ENCODE results near the gene YY1.

GRCh38 chr14:100330388-100330931 is 91.5 kb downstream of the YY1 start:
- TF ChIP-seq POLR2A (IDR thresholded peaks at IDR 0.05; ENCODE audit: control extremely low read depth in 1 of 2, low read depth in 2 of 2, low read length in 2 of 2) (no peak), RAD21 (IDR thresholded peaks at IDR 0.05 in 1 of 2, conservative IDR thresholded peaks at IDR 0.05 in 1 of 2; ENCODE audit: low read depth in 2 of 2, low read length in 2 of 2) (no peak), CTCF (IDR thresholded peaks at IDR 0.05; ENCODE audit: control extremely low read depth in 1 of 3, insufficient read depth in 1 of 3, low read depth in 1 of 3, low read length in 3 of 3) (no peak), NANOG (IDR thresholded peaks at IDR 0.05; ENCODE audit: insufficient read depth, low read depth, low read length, poor library complexity, severe bottlenecking) (no peak), TBP (IDR thresholded peaks at IDR 0.05; ENCODE audit: low read depth, low read length) (no peak), SIX5 (IDR thresholded peaks at IDR 0.05; ENCODE audit: low read depth, low read length) (no peak), ATF3 (IDR thresholded peaks at IDR 0.05; ENCODE audit: insufficient read depth, low read depth, low read length) (no peak), ZNF274 (IDR thresholded peaks at IDR 0.05; ENCODE audit: borderline replicate concordance, extremely low read depth, low read length) (no peak), HDAC6 (IDR thresholded peaks at IDR 0.05; ENCODE audit: low read depth, low read length) (no peak), MAX (IDR thresholded peaks at IDR 0.05) (no peak), SIRT6 (IDR thresholded peaks at IDR 0.05; ENCODE audit: low read length) (no peak), PHF8 (conservative IDR thresholded peaks at IDR 0.05; ENCODE audit: low read depth, low read length) (no peak), RNF2 (IDR thresholded peaks at IDR 0.05; ENCODE audit: borderline replicate concordance, low read depth, low read length, missing control alignments, poor library complexity, severe bottlenecking) (no peak)
